ENCODE results near the gene NCAM2. TPM values are rescaled to one million over a fixed set of nuclear protein-coding genes. Genes with fewer than 3 reads are reported as not detected.

The NCAM2 gene
- total and polyA plus RNA-seq, 7 donors, result 0.14 to 2.4 (median 0.62) TPM

GRCh38 chr21:21063828-21064227 is 65.6 kb downstream of the NCAM2 start:
- no peaks in the 10 kb centered on the region for H3K27me3 ChIP-seq (ENCODE audit: insufficient read depth in 3 of 3, low read length in 2 of 3)
- DNase-seq (no peak), ATAC-seq (no peak)
- WGBS, 3 donors, result 19 to 52% (median 33%) methylated on average over 1 of the region's 1 CpG
- H3K27ac ChIP-seq, result no peak overlapping the region
- intact Hi-C loops (cut with DNase I), result no loop called here
- no peak overlapping the region for H3K4me3 ChIP-seq
- TF ChIP-seq, protein P1, sequence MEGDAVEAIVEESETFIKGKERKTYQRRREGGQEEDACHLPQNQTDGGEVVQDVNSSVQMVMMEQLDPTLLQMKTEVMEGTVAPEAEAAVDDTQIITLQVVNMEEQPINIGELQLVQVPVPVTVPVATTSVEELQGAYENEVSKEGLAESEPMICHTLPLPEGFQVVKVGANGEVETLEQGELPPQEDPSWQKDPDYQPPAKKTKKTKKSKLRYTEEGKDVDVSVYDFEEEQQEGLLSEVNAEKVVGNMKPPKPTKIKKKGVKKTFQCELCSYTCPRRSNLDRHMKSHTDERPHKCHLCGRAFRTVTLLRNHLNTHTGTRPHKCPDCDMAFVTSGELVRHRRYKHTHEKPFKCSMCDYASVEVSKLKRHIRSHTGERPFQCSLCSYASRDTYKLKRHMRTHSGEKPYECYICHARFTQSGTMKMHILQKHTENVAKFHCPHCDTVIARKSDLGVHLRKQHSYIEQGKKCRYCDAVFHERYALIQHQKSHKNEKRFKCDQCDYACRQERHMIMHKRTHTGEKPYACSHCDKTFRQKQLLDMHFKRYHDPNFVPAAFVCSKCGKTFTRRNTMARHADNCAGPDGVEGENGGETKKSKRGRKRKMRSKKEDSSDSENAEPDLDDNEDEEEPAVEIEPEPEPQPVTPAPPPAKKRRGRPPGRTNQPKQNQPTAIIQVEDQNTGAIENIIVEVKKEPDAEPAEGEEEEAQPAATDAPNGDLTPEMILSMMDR (IDR thresholded peaks at IDR 0.05), result no peak
- H3K9me3 ChIP-seq, result no peaks in the 10 kb centered on the region
- peaks cover 11% of the 10 kb centered on the region for H3K4me1 ChIP-seq
- H3K36me3 ChIP-seq (ENCODE audit: insufficient read depth in 1 of 2, low read depth in 1 of 2), result no peaks in the 10 kb centered on the region

- no peaks in the 10 kb centered on the region for H3K9me3 ChIP-seq
- no peak overlapping the region for H3K27ac ChIP-seq
- DNase-seq, result no peak
- 42 to 77% (median 64%) methylated on average over 1 of the region's 1 CpG for WGBS, 3 donors
- intact Hi-C loops (cut with DNase I), result no loop called here
- TF ChIP-seq, protein P1 (IDR thresholded peaks at IDR 0.05), result no peak
- H3K4me1 ChIP-seq, result peaks cover 9% of the 10 kb centered on the region
- no peak overlapping the region for H3K4me3 ChIP-seq
- no peak for ATAC-seq
- H3K36me3 ChIP-seq (ENCODE audit: insufficient read depth in 1 of 2, low read depth in 1 of 2), result no peaks in the 10 kb centered on the region
- H3K27me3 ChIP-seq (ENCODE audit: insufficient read depth in 3 of 3, low read length in 2 of 3), result no peaks in the 10 kb centered on the region
These were observed 66.1 kb downstream of the NCAM2 start for GRCh38 chr21:21064353-21064752.

DNA sequence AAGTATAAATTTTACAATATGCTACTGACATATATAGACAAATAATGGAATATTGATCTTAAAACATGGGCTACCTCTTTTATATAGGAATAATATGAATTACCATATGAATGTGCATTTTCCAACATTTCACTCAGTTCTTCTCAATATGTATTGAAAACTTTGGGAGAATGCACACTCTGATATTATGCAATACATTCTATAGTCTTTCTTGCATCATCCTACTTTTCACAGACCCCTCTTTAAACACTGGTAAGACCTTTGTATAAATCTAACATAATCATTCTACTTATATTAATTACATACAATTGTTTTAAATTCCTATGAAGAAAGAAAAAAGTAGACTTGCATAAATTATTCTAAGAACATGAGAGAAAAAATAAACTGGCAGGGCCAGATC is 69.2 kb downstream of the NCAM2 start:
- ATAC-seq, result no peak
- intact Hi-C loops (cut with DNase I), result no loop called here

DNA sequence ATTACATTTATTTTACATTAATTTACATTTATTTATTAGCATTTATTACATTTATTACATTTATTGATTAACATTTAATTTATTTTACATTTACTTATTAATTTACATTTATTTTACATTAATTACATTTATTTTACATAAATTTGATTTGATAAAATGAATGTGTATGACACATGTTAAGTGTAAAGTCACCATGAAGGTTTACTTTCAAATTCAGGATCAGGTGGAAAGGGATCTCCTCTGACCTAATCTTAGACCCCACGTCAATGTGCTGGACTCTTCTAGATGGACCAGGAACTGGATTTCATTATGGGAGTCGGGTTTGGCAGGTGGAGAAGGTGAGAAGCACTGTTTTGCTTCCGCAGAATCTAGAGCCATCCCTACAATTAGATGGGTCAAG is 76.1 kb downstream of the NCAM2 start:
- WGBS, 3 donors, result 76 to 82% (median 79%) methylated on average over 3 of the region's 3 CpGs

More for the DNA sequence above, 69.2 kb downstream of the NCAM2 start:
- no peak overlapping the region for H3K4me3 ChIP-seq
- no peaks in the 10 kb centered on the region for H3K4me1 ChIP-seq
- no peaks in the 10 kb centered on the region for H3K36me3 ChIP-seq (ENCODE audit: insufficient read depth in 1 of 2, low read depth in 1 of 2)
- DNase-seq, result no peak
- TF ChIP-seq, protein P1 (IDR thresholded peaks at IDR 0.05), result no peak
- H3K27me3 ChIP-seq (ENCODE audit: insufficient read depth in 3 of 3, low read length in 2 of 3), result no peaks in the 10 kb centered on the region
- no peak overlapping the region for H3K27ac ChIP-seq
- H3K9me3 ChIP-seq, result no peaks in the 10 kb centered on the region

GRCh38 chr21:21076051-21076450 is 77.8 kb downstream of the NCAM2 start:
- Histone ChIP-seq H3K27me3 (ENCODE audit: insufficient read depth in 3 of 3, low read length in 2 of 3) (no peaks in the 10 kb centered on the region), H3K4me3 (no peak overlapping the region), H3K36me3 (ENCODE audit: insufficient read depth in 1 of 2, low read depth in 1 of 2) (no peaks in the 10 kb centered on the region), H3K9me3 (no peaks in the 10 kb centered on the region), H3K4me1 (no peaks in the 10 kb centered on the region), H3K27ac (no peak overlapping the region)
- TF ChIP-seq, protein P1 (IDR thresholded peaks at IDR 0.05), result no peak
- intact Hi-C loops (cut with DNase I), result loop anchor here in 1 of 2 donors (5.0 kb wide), 1 partner anchor 136 kb away; no protein-coding TSS in a partner anchor
- 90 to 94% (median 93%) methylated on average over 2 of the region's 2 CpGs for WGBS, 3 donors
- no peak for ATAC-seq
- no peak for DNase-seq

More for the DNA sequence above, 76.1 kb downstream of the NCAM2 start:
- Histone ChIP-seq H3K9me3 (no peaks in the 10 kb centered on the region), H3K27me3 (ENCODE audit: insufficient read depth in 3 of 3, low read length in 2 of 3) (no peaks in the 10 kb centered on the region), H3K4me3 (no peak overlapping the region), H3K4me1 (no peaks in the 10 kb centered on the region), H3K36me3 (ENCODE audit: insufficient read depth in 1 of 2, low read depth in 1 of 2) (no peaks in the 10 kb centered on the region), H3K27ac (no peak overlapping the region)
- TF ChIP-seq, protein P1 (IDR thresholded peaks at IDR 0.05), result no peak
- DNase-seq (no peak), ATAC-seq (no peak)
- intact Hi-C loops (cut with DNase I), result no loop called here
